CD4-positive, alpha-beta T cell treated with Interleukin-6 for 4 hours (primary cell): ENCODE data around the gene AP1M2.

Experiments used
- DNase-seq: peaks from one replicate; pipeline ENCODE4 v3.0.0-alpha.2; 2020; ENCODE audit warnings: mixed read lengths

AP1M2 gene

GRCh38 chr19:10587022-10587838 lies at the start of gene AP1M2:
Gene AP1M2, minus strand, starts transcription at chr19:10587312. Its CDS starts 81 bp downstream, at chr19:10587231.
- no peak for DNase-seq

GRCh38 chr19:10636304-10636972 lies 49.3 kb upstream of the AP1M2 start:
- DNase-seq: no peak

- no peak for DNase-seq
Observed at GRCh38 chr19:10634963-10635362, 47.9 kb upstream of the AP1M2 start.

- no peak for DNase-seq
Observed at GRCh38 chr19:10634430-10634829, 47.3 kb upstream of the AP1M2 start.

GRCh38 chr19:10631874-10632273 lies 44.8 kb upstream of the AP1M2 start:
- DNase-seq: no peak

GRCh38 chr19:10625762-10626138 lies 38.6 kb upstream of the AP1M2 start:
- no peak for DNase-seq

GRCh38 chr19:10625003-10625761 lies 38.1 kb upstream of the AP1M2 start, which contains the start of gene SLC44A2:
Gene SLC44A2, plus strand, starts transcription at chr19:10625553. Its CDS starts 81 bp downstream, at chr19:10625634.
- no peak for DNase-seq

GRCh38 chr19:10624585-10624984 lies 37.5 kb upstream of the AP1M2 start:
- peak; percentile 50 for DNase-seq

GRCh38 chr19:10621966-10622365 lies 34.9 kb upstream of the AP1M2 start:
- DNase-seq: no peak

GRCh38 chr19:10620786-10621185 lies 33.7 kb upstream of the AP1M2 start:
- DNase-seq: no peak

GRCh38 chr19:10618846-10619245 lies 31.7 kb upstream of the AP1M2 start:
- no peak for DNase-seq

GRCh38 chr19:10617409-10618121 lies 30.5 kb upstream of the AP1M2 start:
- DNase-seq: no peak

GRCh38 chr19:10615429-10616023 lies 28.4 kb upstream of the AP1M2 start:
- DNase-seq: peak; percentile 9

- DNase-seq: no peak
Observed at GRCh38 chr19:10612499-10613119, 25.5 kb upstream of the AP1M2 start.

GRCh38 chr19:10611907-10612306 lies 24.8 kb upstream of the AP1M2 start:
- no peak for DNase-seq

- peak; percentile 23 for DNase-seq
Observed at GRCh38 chr19:10604460-10604980, 17.4 kb upstream of the AP1M2 start.

- peak; percentile 51 for DNase-seq
Observed at GRCh38 chr19:10603873-10604459, 16.9 kb upstream of the AP1M2 start.

- peak; percentile 89 for DNase-seq
Observed at GRCh38 chr19:10603084-10603872, 16.2 kb upstream of the AP1M2 start.

- peak; percentile 94 for DNase-seq
Observed at GRCh38 chr19:10602330-10603083, 15.4 kb upstream of the AP1M2 start.

GRCh38 chr19:10601999-10602329 lies 14.9 kb upstream of the AP1M2 start:
- DNase-seq: no peak
